Bone marrow (tissue), 2 donors: Measurements from ENCODE around the gene EDC4.

Source experiments
- DNase-seq, 2 donors: peaks; one replicate each; lab custom pipeline; 2025; lab: John Stamatoyannopoulos, UW

EDC4 gene

DNA sequence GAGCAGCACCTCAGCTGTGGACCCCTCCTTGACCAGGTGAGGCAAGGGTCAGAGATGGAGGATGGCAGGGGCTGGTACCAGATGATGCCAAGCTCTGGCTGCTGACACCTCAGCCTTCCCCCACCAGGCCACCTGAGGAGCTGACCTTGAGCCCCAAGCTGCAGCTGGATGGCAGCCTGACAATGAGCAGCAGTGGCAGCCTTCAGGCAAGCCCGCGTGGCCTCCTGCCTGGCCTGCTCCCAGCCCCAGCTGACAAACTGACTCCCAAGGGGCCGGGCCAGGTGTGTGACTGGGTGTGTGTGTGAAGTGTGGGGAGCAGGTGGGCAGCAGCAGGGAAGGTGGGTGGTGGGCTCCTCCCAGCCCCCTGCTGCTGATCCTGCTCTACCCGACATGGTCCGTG, 7.1 kb downstream of the EDC4 start:
- no peak for DNase-seq

DNA sequence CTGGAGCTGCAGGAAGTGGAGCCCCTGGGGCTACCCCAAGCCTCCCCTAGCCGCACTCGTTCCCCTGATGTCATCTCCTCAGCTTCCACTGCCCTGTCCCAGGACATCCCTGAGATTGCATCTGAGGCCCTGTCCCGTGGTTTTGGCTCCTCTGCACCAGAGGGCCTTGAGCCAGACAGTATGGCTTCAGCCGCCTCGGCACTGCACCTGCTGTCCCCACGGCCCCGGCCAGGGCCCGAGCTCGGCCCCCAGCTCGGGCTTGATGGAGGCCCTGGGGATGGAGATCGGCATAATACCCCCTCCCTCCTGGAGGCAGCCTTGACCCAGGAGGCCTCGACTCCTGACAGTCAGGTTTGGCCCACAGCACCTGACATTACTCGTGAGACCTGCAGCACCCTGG, 7.7 kb downstream of the EDC4 start:
- DNase-seq, result no peak

DNA sequence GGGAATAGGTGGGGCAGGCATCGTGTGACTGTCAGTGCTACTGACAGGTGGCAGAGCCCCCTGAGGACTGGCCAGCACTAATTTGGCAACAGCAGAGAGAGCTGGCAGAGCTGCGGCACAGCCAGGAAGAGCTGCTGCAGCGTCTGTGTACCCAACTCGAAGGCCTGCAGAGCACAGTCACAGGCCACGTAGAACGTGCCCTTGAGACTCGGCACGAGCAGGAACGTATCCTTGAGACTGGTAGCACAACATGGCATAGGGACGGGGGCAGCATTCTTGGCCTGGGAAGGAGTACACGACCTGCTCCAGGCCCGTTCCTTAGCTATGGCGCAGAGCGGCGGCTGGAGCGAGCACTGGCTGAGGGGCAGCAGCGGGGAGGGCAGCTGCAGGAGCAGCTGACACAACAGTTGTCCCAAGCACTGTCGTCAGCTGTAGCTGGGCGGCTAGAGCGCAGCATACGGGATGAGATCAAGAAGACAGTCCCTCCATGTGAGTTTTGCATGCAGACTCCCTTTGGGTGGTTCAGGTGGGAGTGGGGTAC, 8.8 kb downstream of the EDC4 start:
- no peak for DNase-seq

DNA sequence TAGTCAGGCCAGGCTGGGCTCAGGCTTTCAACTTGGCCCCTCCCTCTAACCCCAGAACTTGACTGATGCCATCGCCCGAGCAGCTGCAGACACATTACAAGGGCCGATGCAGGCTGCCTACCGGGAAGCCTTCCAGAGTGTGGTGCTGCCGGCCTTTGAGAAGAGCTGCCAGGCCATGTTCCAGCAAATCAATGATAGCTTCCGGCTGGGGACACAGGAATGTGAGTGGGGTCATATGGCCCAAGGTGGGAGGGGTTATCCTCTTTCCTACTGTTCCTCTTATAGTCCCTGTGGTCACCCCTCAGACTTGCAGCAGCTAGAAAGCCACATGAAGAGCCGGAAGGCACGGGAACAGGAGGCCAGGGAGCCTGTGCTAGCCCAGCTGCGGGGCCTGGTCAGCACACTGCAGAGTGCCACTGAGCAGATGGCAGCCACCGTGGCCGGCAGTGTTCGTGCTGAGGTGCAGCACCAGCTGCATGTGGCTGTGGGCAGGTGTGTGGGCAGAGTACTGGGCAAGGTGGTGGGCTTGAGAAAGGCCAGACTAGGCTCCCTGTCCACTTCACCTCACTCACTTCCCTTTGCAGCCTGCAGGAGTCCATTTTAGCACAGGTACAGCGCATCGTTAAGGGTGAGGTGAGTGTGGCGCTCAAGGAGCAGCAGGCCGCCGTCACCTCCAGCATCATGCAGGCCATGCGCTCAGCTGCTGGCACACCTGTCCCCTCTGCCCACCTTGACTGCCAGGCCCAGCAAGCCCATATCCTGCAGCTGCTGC, 9.7 kb downstream of the EDC4 start:
- no peak for DNase-seq

DNA sequence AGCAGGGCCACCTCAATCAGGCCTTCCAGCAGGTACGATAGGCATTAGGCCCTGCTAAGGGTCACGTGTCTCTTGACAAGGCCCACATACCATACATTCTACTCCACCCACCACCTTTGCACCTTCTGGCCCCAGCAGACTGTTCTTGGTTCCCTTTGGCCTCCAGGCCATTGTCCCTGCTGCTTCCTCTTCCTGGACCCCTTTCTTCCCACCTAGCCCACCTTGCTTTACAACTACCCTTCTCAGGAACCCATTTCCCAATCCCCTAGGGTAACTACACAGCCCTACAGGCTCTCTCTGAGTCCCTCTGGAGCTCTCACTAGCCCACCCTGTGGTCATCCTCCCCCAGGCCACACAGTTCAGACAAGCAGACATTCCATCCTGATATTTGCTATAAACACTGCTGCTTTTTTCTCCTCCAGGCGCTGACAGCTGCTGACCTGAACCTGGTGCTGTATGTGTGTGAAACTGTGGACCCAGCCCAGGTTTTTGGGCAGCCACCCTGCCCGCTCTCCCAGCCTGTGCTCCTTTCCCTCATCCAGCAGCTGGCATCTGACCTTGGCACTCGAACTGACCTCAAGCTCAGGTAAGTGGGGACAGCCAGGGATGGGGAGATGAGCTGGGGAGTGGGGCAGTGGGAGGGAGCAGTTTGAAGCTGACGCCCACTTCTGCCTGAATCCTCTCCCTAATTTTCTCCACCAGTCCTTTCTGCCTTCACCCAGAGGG, 10.5 kb downstream of the EDC4 start:
- DNase-seq, result peak in 1 of 2 donors; percentile 47

DNA sequence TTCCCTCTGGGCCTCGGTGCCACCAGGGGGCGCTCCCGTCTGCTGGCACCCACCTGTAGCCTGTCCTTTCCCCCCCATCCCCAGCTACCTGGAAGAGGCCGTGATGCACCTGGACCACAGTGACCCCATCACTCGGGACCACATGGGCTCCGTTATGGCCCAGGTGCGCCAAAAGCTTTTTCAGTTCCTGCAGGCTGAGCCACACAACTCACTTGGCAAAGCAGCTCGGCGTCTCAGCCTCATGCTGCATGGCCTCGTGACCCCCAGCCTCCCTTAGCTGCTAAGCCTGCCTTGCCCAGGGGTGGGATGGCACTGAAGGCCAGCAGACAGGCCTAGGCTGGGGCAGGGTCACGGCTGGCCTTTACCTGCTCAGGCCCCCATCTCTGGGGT, 11.0 kb downstream of the EDC4 start:
- DNase-seq, result peak in 1 of 2 donors; percentile 31

DNA sequence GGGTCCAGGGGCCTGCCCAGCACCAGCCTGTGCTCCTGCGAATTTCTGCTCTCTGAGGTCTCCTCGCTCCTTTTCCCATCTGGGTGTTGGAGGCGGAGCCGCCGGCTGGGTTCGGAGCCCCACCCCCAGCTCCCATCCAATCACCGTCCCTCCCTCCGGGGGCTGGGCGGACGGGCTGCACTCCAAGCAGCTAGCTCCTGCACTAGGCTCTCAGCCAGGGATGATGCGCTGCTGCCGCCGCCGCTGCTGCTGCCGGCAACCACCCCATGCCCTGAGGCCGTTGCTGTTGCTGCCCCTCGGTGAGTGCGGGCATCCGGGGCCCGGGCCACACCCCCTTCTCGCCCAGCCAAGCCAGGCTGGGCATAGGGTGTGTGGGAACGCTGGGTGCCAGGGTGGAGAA, 11.8 kb downstream of the EDC4 start, which contains the start of gene NRN1L:
NRN1L (plus strand) TSS at position 202 of the 400 bp plus-strand sequence; CDS start at position 221, 19 bp downstream.
- no peak for DNase-seq

DNA sequence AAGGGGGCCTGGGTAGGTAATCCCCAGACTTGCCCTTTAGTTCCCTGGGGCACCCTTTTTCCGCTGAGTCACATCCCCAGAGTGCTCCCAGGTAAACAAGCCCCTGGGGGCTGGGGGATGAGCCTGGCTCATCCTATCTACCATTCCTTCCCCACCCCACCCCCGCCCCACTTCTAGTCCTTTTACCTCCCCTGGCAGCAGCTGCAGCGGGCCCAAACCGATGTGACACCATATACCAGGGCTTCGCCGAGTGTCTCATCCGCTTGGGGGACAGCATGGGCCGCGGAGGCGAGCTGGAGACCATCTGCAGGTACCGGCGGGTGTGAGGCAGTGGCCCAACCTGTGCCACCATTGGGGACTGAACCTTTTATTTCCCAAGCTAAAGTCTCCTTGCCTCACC, 12.7 kb downstream of the EDC4 start:
- DNase-seq, result no peak

DNA sequence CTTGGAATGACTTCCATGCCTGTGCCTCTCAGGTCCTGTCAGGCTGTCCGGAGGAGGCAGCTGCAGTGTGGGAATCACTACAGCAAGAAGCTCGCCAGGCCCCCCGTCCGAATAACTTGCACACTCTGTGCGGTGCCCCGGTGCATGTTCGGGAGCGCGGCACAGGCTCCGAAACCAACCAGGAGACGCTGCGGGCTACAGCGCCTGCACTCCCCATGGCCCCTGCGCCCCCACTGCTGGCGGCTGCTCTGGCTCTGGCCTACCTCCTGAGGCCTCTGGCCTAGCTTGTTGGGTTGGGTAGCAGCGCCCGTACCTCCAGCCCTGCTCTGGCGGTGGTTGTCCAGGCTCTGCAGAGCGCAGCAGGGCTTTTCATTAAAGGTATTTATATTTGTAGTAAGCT, 13.1 kb downstream of the EDC4 start:
- no peak for DNase-seq

DNA sequence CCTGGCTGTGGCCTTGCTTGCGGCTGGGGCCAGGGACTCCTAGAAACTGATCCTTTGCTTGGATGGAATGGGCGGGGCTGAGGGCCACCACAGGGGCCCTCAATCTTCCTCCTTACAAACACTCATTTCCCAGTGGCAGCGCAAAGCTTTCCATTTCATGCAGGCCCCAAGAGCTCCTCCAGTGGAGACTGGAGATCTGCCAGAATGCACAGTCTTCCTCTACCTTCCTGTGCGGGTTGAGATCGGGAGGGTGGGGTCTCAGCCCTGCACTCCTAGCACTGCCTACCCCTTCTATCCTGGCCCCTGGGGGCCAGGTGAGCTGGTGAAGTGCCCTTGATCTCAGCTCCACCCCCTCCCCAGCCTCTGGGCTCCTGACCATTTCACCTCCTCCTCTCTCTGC, 13.5 kb downstream of the EDC4 start:
- DNase-seq, result no peak

DNA sequence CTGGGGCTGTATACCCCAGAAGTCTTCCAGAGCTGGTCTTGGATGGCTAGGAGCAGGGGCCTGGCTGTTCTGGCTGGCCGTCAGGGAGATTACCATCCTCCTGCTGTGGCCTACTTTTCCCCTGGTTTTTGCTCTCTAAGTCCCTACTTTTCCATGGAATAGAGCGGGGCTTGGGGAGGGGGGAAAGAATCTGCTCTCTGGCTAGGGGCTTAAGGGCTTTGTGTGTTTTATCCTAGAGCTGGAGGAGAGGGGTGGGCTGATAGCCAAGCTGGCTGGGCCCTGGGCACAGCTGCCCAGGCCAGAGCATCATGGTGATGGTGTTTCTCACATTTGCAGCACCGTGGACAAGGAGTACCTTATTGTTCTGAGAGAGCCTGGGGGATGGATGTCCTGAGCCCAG, 15.5 kb downstream of the EDC4 start:
- no peak for DNase-seq

DNA sequence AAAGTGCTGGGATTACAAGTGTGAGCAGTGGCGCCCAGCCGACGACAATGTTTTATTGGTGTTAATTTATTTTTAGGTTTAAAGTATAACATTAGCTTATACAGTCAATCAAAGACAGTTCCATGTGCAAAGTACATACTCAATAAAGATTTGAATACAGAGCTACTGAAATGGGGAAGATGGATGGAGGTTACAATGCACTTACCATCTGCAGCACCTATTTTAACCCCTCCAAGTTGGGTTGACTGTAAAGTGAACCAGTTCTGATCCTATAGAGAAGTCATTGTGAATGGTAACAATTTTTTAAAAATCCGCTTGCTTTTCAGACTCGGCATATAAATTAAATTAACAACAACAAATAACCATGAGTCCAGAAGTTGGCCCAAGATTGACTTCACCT, 19.5 kb downstream of the EDC4 start:
- DNase-seq, result no peak

DNA sequence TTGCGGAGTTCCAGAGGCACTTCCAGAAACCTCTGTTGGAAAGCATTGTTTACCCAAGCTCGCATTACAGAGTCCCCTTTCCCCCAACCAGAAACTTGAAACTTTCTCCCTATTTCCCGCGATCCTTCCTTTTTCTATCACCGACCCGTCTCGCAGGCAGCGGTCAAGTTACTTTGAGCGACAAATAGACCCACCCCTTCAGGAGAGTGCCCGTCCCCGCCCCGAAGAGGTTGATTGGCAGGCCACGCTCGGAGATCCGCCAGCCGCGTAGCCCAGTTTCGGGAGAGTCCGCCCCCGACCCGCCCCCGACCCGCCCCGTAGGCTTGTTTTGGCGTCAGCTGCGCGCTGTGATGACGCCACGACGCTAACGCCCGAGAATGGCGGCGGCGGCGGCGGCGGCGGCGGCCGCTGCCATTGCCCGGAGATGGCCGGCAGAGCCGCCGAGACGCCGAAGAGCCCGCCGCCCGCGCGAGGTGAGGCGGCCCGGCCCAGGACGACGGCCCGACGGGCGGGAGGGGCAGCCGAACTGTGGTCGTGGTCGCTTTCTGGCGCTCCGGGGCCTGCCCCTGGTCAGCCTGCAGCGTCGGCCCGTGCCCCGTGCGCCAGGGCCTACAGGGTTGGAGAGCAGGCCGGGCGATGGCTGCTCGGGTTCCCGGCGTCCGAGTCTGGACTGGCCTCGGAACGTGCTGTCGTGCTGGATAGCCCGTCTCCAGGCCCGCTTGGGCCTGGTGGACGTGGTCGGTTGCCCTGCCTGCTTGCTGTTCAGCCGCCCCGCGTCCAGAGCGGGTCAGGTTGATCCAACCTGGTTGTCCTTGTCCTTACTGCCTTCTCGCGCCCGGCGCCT, 20.3 kb downstream of the EDC4 start, which contains the start of gene PSKH1:
PSKH1 (plus strand) TSS at position 356 of the 844 bp plus-strand sequence. CDS start 15,496 bp downstream, outside the sequence.
- peak; percentile 90 to 91 for DNase-seq

DNA sequence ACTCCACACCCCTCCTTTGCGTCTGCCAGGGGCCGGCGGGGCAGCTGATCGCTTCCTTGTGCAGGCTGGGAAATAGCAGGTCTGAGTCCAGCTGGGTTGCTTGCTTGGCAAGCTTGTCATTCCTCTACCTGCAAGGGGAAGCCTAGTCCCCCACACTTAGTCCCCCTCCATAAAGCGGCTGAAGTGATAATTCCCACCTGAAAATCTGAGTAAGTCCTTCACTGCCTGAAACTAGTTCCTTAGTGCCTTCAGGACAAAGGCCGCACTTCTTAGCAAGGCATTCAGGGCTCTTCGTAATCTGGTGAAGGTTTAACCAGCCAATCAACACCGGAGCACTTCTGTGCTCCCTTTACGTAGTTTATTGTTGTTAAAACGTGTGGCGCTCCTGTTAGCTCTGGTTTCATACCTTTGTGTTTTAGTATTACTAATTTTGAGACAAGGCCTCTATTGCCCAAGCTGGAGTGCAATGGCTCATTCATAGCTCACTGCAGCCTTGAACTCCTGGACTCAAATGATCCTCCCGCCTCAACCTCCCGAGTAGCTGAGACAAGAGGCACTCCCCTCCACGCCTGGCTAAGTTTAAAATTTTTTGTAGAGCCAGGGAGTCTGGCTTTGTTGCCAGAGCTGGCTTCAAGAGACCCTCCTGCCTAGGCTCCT, 21.0 kb downstream of the EDC4 start:
- DNase-seq, result no peak

DNA sequence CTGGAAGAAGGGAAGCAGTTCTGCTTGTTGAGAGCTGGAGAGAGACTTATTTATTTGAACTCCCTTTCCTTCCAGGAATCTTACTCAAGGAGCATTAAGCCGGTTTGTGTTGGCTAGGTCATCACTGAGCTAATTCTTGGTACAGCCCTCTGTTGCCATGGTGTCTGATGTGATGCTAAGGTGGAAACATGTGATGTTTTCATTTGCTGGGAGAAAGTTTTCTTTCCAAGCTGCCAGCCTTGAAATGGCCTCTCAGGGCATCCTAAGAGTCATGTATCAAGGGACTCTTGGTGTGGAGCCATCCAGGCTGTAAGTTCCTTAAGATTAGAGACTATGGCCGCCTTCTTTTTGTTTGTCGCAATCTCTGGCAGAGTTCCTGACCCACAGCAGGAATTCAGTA, 24.4 kb downstream of the EDC4 start:
- no peak for DNase-seq

DNA sequence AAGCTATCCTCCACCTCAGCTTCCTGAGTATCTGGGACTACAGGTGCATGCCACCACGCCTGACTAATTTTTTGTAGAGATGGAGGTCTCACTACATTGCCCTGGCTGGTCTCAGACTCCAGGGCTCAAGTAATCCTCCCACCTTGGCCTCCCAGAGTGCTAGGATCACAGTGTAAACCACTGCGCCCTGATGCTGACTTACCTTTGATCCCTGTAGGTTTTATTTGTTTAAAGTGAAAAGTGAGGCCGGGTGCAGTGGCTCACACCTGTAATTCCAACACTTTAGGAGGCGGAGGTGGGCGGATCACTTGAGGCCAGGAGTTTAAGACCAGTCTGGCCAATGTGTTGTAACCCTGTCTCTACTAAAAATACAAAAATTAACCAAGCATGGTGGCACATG, 28.9 kb downstream of the EDC4 start:
- no peak for DNase-seq

DNA sequence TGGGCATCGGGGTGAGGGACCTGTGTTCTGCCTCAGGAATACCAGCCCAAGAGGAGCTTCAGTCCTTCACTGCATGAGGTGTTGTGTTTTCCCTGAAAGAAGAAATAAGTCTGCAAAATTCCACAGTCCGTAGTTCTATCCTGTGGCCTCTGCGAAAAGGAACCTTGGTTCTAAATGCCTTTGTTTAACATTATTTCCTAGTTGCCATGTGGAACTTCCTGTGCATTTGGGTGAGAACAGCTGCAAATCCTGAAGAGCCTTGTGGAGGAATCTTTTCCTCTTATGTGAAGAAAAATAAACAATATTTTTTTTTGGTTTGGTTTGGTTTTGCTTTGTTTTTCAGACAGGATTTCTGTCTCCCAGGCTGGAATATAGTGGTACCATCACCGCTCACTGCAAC, 30.0 kb downstream of the EDC4 start:
- no peak for DNase-seq

DNA sequence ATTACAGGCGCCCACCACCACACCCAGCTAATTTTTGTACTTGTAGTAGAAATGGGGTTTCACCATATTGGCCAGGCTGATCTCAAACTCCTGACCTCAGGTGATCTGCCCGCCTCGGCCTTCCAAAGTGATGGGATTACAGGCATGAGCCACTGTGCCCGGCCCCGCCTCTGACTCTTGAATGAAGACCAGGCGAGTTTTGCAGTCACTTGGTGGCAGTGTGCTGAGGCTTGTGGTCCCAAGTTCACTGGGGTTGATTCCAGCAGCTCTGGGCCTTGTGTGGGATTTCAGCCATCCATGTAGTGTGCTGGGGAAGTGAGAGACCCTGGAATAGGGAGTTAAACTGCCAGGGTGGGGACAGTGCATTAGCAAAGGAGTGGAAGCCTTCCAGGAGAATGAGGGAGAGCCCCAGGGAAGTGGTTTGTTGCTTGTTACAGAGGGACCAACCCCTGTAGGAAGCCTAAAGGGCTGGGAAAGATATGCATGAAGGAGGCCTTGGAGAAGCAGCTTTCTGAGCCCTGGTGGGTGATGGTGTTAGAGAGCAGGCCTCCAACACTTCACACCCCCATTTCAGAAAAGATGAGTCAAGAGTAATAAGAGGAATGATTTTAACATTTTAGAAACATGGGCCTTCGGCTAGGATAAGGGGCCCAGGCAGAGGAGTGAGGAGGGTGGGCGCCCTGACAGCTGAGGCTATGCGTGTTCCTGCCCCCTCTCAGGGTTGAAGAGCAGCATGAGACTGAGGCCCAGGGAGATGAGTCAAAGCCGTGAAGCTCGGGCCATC, 34.7 kb downstream of the EDC4 start:
- DNase-seq, result no peak

DNA sequence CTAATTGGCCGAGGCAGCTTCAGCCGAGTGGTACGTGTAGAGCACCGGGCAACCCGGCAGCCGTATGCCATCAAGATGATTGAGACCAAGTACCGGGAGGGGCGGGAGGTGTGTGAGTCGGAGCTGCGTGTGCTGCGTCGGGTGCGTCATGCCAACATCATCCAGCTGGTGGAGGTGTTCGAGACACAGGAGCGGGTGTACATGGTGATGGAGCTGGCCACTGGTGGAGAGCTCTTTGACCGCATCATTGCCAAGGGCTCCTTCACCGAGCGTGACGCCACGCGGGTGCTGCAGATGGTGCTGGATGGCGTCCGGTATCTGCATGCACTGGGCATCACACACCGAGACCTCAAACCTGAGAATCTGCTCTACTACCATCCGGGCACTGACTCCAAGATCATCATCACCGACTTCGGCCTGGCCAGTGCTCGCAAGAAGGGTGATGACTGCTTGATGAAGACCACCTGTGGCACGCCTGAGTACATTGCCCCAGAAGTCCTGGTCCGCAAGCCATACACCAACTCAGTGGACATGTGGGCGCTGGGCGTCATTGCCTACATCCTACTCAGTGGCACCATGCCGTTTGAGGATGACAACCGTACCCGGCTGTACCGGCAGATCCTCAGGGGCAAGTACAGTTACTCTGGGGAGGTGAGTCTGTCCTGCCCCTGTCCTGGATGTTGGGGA, 36.3 kb downstream of the EDC4 start:
- DNase-seq, result no peak

DNA sequence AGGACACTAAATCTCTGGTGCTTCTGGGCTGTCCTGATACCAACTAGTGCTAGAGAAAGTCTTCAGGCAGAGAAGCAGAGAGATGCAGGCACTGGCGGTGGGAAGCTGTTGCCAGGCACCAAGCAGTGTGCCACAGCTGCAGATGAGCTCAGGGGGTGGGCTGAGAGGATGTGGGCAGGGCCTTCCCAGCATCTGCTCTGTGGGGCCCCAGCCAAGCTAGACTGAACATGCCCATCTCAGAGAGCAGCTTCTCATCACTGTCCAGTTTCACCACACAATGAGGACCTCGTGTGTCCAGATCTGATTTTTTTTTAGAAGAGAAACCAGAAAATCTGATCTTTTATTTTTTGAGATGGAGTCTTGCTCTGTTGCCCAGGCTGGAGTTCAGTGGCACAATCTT, 37.3 kb downstream of the EDC4 start:
- DNase-seq, result no peak
